Lower lobe of right lung (tissue), 2 donors: Measurements from ENCODE around the gene THOP1. TPM values are rescaled to one million over a fixed set of nuclear protein-coding genes. Genes with fewer than 3 reads are reported as not detected.

Experiments
- ATAC-seq, 2 donors: fragments of 200-7000 bp; cut with Tn5 transposase; one replicate each; pipeline ENCODE4 v1.9.1; 2020 to 2022; ENCODE audit warnings: mild to moderate bottlenecking in 2 of 2, moderate library complexity in 2 of 2
- DNase-seq: peaks from one replicate; pipeline ENCODE4 v3.0.0-alpha.2; 2020
- H3K27ac ChIP-seq: fragments of 200-600 bp; one replicate; pipeline ENCODE4 v1.8.0; 2022
- H3K27me3 ChIP-seq: fragments of 200-600 bp; one replicate; pipeline ENCODE4 v1.8.0; 2022; ENCODE audit warnings: low read depth
- H3K36me3 ChIP-seq: fragments of 200-600 bp; one replicate; pipeline ENCODE4 v1.8.0; 2022; ENCODE audit warnings: mild to moderate bottlenecking
- H3K4me1 ChIP-seq: fragments of 200-600 bp; one replicate; pipeline ENCODE4 v1.8.0; 2022
- H3K4me3 ChIP-seq: fragments of 200-600 bp; one replicate; pipeline ENCODE4 v1.8.0; 2022; ENCODE audit warnings: mild to moderate bottlenecking
- H3K9me3 ChIP-seq: fragments of 200-600 bp; one replicate; pipeline ENCODE4 v1.8.0; 2022
- CTCF ChIP-seq: fragments of 200-600 bp; IDR thresholded peaks from one replicate; pipeline ENCODE4 v1.8.0; 2022; ENCODE audit warnings: antibody characterized with exemption, mild to moderate bottlenecking
- intact Hi-C: fragments of 100-400 bp; cut with DNase I; formaldehyde crosslinking; loops from one replicate; pipeline ENCODE4 v1.11.0; 2022
- total RNA-seq: library from RNA; stranded (reverse); fragmentation: NEBNext Ultra II Directional; extraction: Animal tissue kit (Norgen Biotek cat#: 25700); gene quantifications from one replicate; pipeline ENCODE4 v1.2.1, GENCODE V29; 2021
- donor health status: DM: no; HTN: yes; CAD: no; lungs with severe emphysema.

THOP1 gene
- total RNA-seq, 1 donor from 2014 or later = 34.9 TPM

GRCh38 chr19:2804156-2805004, 19.1 kb downstream of the THOP1 start:
- intact Hi-C loops = no loop called here
- peaks cover 60% of the 10 kb centered on the region for H3K36me3 ChIP-seq
- H3K27me3 ChIP-seq = no peaks in the 10 kb centered on the region
- no peaks in the 10 kb centered on the region for H3K4me1 ChIP-seq
- no peak overlapping the region for H3K4me3 ChIP-seq
- ATAC-seq = no peak
- DNase-seq = no peak
- TF ChIP-seq CTCF = no peak
- no peaks in the 10 kb centered on the region for H3K9me3 ChIP-seq
- H3K27ac ChIP-seq = no peak overlapping the region

- no peaks in the 10 kb centered on the region for H3K9me3 ChIP-seq
- no peak for TF ChIP-seq CTCF
- no peak for DNase-seq
- no peak for ATAC-seq
- no peaks in the 10 kb centered on the region for H3K4me1 ChIP-seq
- H3K27ac ChIP-seq = no peak overlapping the region
- no peaks in the 10 kb centered on the region for H3K27me3 ChIP-seq
- no peak overlapping the region for H3K4me3 ChIP-seq
- peaks cover 59% of the 10 kb centered on the region for H3K36me3 ChIP-seq
- intact Hi-C loops = no loop called here
Measured at GRCh38 chr19:2805261-2805900, 20.1 kb downstream of the THOP1 start.

- TF ChIP-seq CTCF = no peak
- Histone ChIP-seq H3K27ac (no peak overlapping the region), H3K27me3 (no peaks in the 10 kb centered on the region), H3K4me3 (no peak overlapping the region), H3K4me1 (no peaks in the 10 kb centered on the region), H3K9me3 (no peaks in the 10 kb centered on the region), H3K36me3 (peaks cover 58% of the 10 kb centered on the region)
- ATAC-seq (no peak), DNase-seq (no peak)
- intact Hi-C loops = no loop called here
Measured at GRCh38 chr19:2805991-2806649, 20.8 kb downstream of the THOP1 start.

- intact Hi-C loops = no loop called here
- H3K27me3 ChIP-seq = no peaks in the 10 kb centered on the region
- H3K36me3 ChIP-seq = peaks cover 51% of the 10 kb centered on the region
- H3K27ac ChIP-seq = no peak overlapping the region
- H3K4me3 ChIP-seq = no peak overlapping the region
- no peak for TF ChIP-seq CTCF
- no peak for ATAC-seq
- H3K4me1 ChIP-seq = no peaks in the 10 kb centered on the region
- no peaks in the 10 kb centered on the region for H3K9me3 ChIP-seq
- DNase-seq = no peak
Measured at GRCh38 chr19:2806736-2807378, 21.6 kb downstream of the THOP1 start.

GRCh38 chr19:2807379-2808128, 22.3 kb downstream of the THOP1 start:
- intact Hi-C loops = no loop called here
- peaks cover 51% of the 10 kb centered on the region for H3K36me3 ChIP-seq
- ATAC-seq = no peak
- no peaks in the 10 kb centered on the region for H3K27me3 ChIP-seq
- no peak for TF ChIP-seq CTCF
- no peak overlapping the region for H3K27ac ChIP-seq
- H3K4me1 ChIP-seq = no peaks in the 10 kb centered on the region
- DNase-seq = no peak
- H3K4me3 ChIP-seq = no peak overlapping the region
- no peaks in the 10 kb centered on the region for H3K9me3 ChIP-seq
